Vagina (tissue), 2 donors: ENCODE data around the gene SERINC3. TPM values are rescaled to one million over a fixed set of nuclear protein-coding genes. Genes with fewer than 3 reads are reported as not detected.

Experiments
- DNase-seq, 2 donors: peaks; one replicate each; pipeline ENCODE4 v3.0.0-alpha.2; 2017; ENCODE audit errors: extremely low spot score in 2 of 2
- H3K27ac ChIP-seq: fragments of 200-600 bp; sonication (generic); one replicate; pipeline ENCODE4 v1.5.1; 2019
- H3K27me3 ChIP-seq: fragments of 200-600 bp; sonication (generic); one replicate; pipeline ENCODE4 v1.5.1; 2019
- H3K36me3 ChIP-seq, 2 donors: fragments of 200-600 bp; sonication (generic); one replicate each; pipeline ENCODE4 v1.5.1; 2017 to 2019
- H3K4me1 ChIP-seq: fragments of 200-600 bp; sonication (generic); one replicate; pipeline ENCODE4 v1.5.1; 2019
- H3K4me3 ChIP-seq, 2 donors: fragments of 200-600 bp; sonication (generic); 1 replicate in 1 of 2; 2 replicates in 1 of 2; pipeline ENCODE4 v1.5.1; 2016 to 2019
- H3K9me3 ChIP-seq: fragments of 200-600 bp; sonication (generic); one replicate; pipeline ENCODE4 v1.5.1; 2019
- POLR2A ChIP-seq, 2 donors: fragments of 450-650 bp; IDR thresholded peaks; one replicate each; pipeline ENCODE4 v1.6.1; 2017; ENCODE audit warnings: antibody characterized with exemption in 2 of 2, mild to moderate bottlenecking in 2 of 2, moderate library complexity in 2 of 2
- POLR2AphosphoS5 ChIP-seq, 2 donors: sonication (generic); formaldehyde crosslinking; IDR thresholded peaks; one replicate each; pipeline ENCODE4 v1.9.0; 2017; ENCODE audit warnings: antibody characterized with exemption in 2 of 2, mild to moderate bottlenecking in 2 of 2, low read depth in 1 of 2; ENCODE audit not compliant: insufficient read depth in 1 of 2
- intact Hi-C: fragments of 100-400 bp; cut with DNase I; formaldehyde crosslinking; loops from one replicate; pipeline ENCODE4 v1.15.1; 2023
- total RNA-seq: library from RNA; depleted of rRNA; stranded (reverse); fragments of >200 nt; gene quantifications from one replicate; pipeline ENCODE4 v1.2.3, GENCODE V29; 2016
- TF ChIP-seq, protein P1 (sequence below), 3 experiments: fragments of 450-650 bp in 2 of 3; fragments of 200-600 bp in 1 of 3; sonication (generic) in 1 of 3; IDR thresholded peaks; one replicate each; pipeline ENCODE4 v1.5.1; 2017 to 2019; ENCODE audit warnings: antibody characterized with exemption in 3 of 3, mild to moderate bottlenecking in 2 of 3, moderate library complexity in 2 of 3

SERINC3 gene
- total RNA-seq, 1 donor from 2014 or later, result 77.3 TPM

- peaks cover 8% of the 10 kb centered on the region for H3K4me1 ChIP-seq
- TF ChIP-seq POLR2A (IDR thresholded peaks at IDR 0.05), result no peak
- TF ChIP-seq, protein P1, sequence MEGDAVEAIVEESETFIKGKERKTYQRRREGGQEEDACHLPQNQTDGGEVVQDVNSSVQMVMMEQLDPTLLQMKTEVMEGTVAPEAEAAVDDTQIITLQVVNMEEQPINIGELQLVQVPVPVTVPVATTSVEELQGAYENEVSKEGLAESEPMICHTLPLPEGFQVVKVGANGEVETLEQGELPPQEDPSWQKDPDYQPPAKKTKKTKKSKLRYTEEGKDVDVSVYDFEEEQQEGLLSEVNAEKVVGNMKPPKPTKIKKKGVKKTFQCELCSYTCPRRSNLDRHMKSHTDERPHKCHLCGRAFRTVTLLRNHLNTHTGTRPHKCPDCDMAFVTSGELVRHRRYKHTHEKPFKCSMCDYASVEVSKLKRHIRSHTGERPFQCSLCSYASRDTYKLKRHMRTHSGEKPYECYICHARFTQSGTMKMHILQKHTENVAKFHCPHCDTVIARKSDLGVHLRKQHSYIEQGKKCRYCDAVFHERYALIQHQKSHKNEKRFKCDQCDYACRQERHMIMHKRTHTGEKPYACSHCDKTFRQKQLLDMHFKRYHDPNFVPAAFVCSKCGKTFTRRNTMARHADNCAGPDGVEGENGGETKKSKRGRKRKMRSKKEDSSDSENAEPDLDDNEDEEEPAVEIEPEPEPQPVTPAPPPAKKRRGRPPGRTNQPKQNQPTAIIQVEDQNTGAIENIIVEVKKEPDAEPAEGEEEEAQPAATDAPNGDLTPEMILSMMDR (IDR thresholded peaks at IDR 0.05), result no peak
- TF ChIP-seq POLR2AphosphoS5 (IDR thresholded peaks at IDR 0.05; ENCODE audit: insufficient read depth in 1 of 2, low read depth in 1 of 2), result no peak
- no peaks in the 10 kb centered on the region for H3K9me3 ChIP-seq
- no peaks in the 10 kb centered on the region for H3K36me3 ChIP-seq
- no peak overlapping the region for H3K27ac ChIP-seq
- no peak for DNase-seq
- H3K27me3 ChIP-seq, result no peaks in the 10 kb centered on the region
- intact Hi-C loops, result no loop called here
- no peak overlapping the region for H3K4me3 ChIP-seq
Measured at GRCh38 chr20:44543358-44543757, 21.5 kb upstream of the SERINC3 start.

GRCh38 chr20:44542890-44543289, 21.0 kb upstream of the SERINC3 start:
- Histone ChIP-seq H3K4me3 (no peak overlapping the region), H3K27ac (no peak overlapping the region), H3K36me3 (no peaks in the 10 kb centered on the region), H3K4me1 (peaks cover 8% of the 10 kb centered on the region), H3K27me3 (no peaks in the 10 kb centered on the region), H3K9me3 (no peaks in the 10 kb centered on the region)
- DNase-seq, result no peak
- intact Hi-C loops, result no loop called here
- TF ChIP-seq POLR2AphosphoS5 (IDR thresholded peaks at IDR 0.05; ENCODE audit: insufficient read depth in 1 of 2, low read depth in 1 of 2) (no peak), POLR2A (IDR thresholded peaks at IDR 0.05) (no peak)
- TF ChIP-seq, protein P1 (IDR thresholded peaks at IDR 0.05), result no peak

DNA sequence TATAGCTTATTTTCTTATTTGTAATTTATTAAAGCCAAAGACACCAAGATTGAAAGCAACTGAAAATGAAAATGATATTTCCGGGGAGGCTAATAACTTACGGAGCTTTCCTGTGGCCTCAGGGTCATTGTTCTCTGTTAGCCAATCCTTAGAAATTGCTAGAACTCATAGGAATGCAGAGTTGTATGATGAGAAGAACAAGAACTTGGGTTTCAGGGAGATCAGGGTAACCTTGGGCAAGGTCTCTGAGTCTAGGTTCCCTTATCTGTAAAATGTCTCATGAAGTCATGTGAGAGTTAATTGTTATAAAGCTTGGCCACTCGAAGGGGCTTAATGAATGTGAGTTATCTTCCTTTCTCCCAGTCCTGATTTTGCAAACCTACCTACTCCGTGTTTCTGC, 20.1 kb upstream of the SERINC3 start:
- intact Hi-C loops, result no loop called here
- no peak overlapping the region for H3K27ac ChIP-seq
- no peak overlapping the region for H3K4me3 ChIP-seq
- no peak for DNase-seq
- no peaks in the 10 kb centered on the region for H3K36me3 ChIP-seq
- H3K27me3 ChIP-seq, result no peaks in the 10 kb centered on the region
- TF ChIP-seq POLR2AphosphoS5 (IDR thresholded peaks at IDR 0.05; ENCODE audit: insufficient read depth in 1 of 2, low read depth in 1 of 2), result no peak
- TF ChIP-seq, protein P1 (IDR thresholded peaks at IDR 0.05), result no peak
- no peak for TF ChIP-seq POLR2A (IDR thresholded peaks at IDR 0.05)
- H3K4me1 ChIP-seq, result peaks cover 8% of the 10 kb centered on the region
- H3K9me3 ChIP-seq, result no peaks in the 10 kb centered on the region

GRCh38 chr20:44540834-44541233, 19.0 kb upstream of the SERINC3 start:
- no peaks in the 10 kb centered on the region for H3K36me3 ChIP-seq
- intact Hi-C loops, result no loop called here
- TF ChIP-seq POLR2A (IDR thresholded peaks at IDR 0.05) (no peak), POLR2AphosphoS5 (IDR thresholded peaks at IDR 0.05; ENCODE audit: insufficient read depth in 1 of 2, low read depth in 1 of 2) (no peak)
- TF ChIP-seq, protein P1 (IDR thresholded peaks at IDR 0.05), result no peak
- no peak overlapping the region for H3K27ac ChIP-seq
- no peaks in the 10 kb centered on the region for H3K9me3 ChIP-seq
- H3K27me3 ChIP-seq, result no peaks in the 10 kb centered on the region
- no peak overlapping the region for H3K4me3 ChIP-seq
- peaks cover 8% of the 10 kb centered on the region for H3K4me1 ChIP-seq
- no peak for DNase-seq

GRCh38 chr20:44537993-44538392, 16.1 kb upstream of the SERINC3 start:
- Histone ChIP-seq H3K27ac (no peak overlapping the region), H3K27me3 (no peaks in the 10 kb centered on the region), H3K36me3 (no peaks in the 10 kb centered on the region), H3K4me1 (peaks cover 17% of the 10 kb centered on the region), H3K4me3 (no peak overlapping the region), H3K9me3 (no peaks in the 10 kb centered on the region)
- intact Hi-C loops, result no loop called here
- TF ChIP-seq POLR2AphosphoS5 (IDR thresholded peaks at IDR 0.05; ENCODE audit: insufficient read depth in 1 of 2, low read depth in 1 of 2) (no peak), POLR2A (IDR thresholded peaks at IDR 0.05) (no peak)
- TF ChIP-seq, protein P1 (IDR thresholded peaks at IDR 0.05), result no peak
- no peak for DNase-seq
